Activated T-helper 1 cell treated with Interleukin-2 at 50 U/mL for 16 hours (primary cell): ENCODE data around the gene NR1H3.
"Not testable (repeated sequence)": the region's sequence is repeated elsewhere in the genome, so short reads cannot be mapped to it uniquely, and the experiment has no call there.

Source experiments
- DNase-seq: peaks from one replicate; pipeline ENCODE4 v3.0.0-alpha.2; 2020; ENCODE audit warnings: low read depth

NR1H3 gene

DNA sequence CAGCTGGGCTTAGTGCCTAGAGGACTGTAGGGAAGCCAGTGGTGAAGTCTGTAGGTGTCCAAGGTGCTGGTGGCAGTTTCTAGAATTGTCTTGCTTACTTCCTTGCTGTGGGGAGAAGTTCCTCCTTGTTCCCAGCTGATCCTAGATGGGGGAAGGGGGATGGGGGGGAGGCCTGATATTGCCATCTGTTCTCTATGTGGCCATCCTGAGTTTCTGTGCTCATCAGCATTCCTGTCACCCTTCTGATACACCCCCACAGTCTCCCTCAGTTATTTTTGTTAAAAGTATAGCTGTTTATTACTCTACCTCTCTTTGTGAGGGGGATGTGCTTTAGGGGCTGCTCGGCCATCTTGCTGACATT lies 48.7 kb downstream of the NR1H3 start:
- DNase-seq: no peak

DNA sequence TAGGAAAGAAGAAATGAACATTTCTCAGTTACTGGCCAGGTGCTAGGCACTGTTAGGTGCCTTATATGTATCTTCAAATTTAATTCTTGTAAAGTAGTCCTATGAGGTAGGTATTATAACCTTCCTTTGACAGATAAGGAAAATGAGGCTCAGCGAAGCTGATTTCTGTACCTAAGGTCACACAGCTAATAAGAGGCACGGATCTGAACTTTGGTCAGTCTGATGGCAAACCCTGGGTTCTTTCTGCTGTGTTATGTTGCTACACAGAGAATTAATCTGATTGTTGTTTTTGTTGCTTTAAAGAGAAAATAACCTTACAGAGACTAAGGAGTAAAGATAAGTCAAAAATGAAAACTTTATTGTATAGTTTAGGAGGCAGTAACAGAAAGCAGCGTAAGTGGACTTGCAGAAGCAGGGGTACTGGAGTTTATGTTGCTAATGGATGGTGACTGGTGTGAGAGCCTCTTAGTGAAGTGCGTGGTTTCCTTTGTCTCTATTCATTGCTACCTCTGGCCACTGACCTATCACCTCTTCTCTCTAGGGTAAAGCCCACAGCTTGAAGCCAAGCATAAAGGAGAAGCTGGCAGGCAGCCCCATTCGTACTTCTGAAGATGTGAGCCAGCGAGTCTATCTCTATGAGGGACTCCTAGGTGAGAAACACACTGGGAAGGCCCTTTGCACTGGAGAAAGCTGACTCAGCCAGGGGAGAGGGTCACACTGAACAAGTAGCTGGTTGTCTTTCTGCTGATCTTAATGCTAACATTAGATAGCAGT lies 50.4 kb downstream of the NR1H3 start:
- no peak for DNase-seq

- DNase-seq: no peak
Observed at GRCh38 chr11:47314992-47315391, 57.2 kb downstream of the NR1H3 start.

- not testable (repeated sequence) for DNase-seq
Observed at GRCh38 chr11:47316501-47316900, 58.7 kb downstream of the NR1H3 start.

GRCh38 chr11:47317064-47317828 lies 59.5 kb downstream of the NR1H3 start:
- DNase-seq: no peak

GRCh38 chr11:47318166-47318565 lies 60.4 kb downstream of the NR1H3 start:
- DNase-seq: no peak
